ENCODE measurements around the gene GRM1.
"Not testable (repeated sequence)": the region's sequence is repeated elsewhere in the genome, so short reads cannot be mapped to it uniquely, and the experiment has no call there.

GRM1 gene

DNA sequence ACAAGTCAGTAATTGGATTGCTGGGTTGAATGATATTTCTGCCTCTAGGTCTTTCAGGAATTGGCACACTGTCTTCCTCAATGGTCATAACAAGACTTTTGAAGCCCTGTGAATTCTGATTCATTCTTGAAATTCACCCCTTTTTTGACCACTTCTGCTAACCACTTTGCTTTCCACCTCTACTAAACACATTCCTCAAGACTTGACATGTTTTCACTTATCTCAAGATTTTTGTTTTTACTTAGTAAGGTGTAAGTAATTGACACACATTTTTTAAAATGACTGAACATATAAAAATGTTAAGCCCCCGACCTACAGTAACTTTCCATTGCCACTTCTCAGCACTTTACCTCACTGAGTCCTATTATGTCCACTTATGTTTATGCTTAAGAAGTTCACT lies 239.1 kb downstream of the GRM1 start:
- TF ChIP-seq CTCF (conservative IDR thresholded peaks at IDR 0.05; ENCODE audit: control insufficient read depth, insufficient read depth, low read depth, low read length), result no peak
- DNase-seq (ENCODE audit: low read depth), result no peak
- H3K4me3 ChIP-seq (ENCODE audit: control insufficient read depth, low read depth, low read length), result no peak overlapping the region

GRCh38 chr6:146269482-146269881 lies 240.6 kb downstream of the GRM1 start:
- TF ChIP-seq CTCF (conservative IDR thresholded peaks at IDR 0.05; ENCODE audit: control insufficient read depth, insufficient read depth, low read depth, low read length), result no peak
- H3K4me3 ChIP-seq (ENCODE audit: control insufficient read depth, low read depth, low read length), result no peak overlapping the region
- DNase-seq (ENCODE audit: low read depth), result no peak

GRCh38 chr6:146271163-146271562 lies 242.3 kb downstream of the GRM1 start:
- not testable (repeated sequence) for H3K4me3 ChIP-seq (ENCODE audit: control insufficient read depth, low read depth, low read length)
- DNase-seq (ENCODE audit: low read depth), result peak; percentile 56

DNA sequence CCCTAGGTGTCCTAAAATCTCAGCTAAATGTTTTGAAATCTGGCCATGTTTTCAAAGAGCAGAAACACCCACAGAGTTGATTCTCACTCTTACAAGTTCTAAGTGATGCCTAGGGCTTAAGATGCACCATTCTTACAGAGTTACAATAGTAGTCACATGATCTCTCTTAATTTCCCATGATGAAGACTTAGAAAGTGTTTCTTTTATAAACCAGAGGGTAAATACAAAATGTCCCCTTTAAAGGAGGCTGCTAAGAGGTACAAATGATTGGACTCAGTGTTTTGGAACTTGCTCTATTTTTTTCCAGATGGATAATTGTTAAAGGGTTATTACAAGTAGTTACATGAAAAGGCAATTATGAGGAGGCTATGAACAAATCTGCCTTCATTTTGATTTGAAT lies 244.6 kb downstream of the GRM1 start:
- no peak for DNase-seq (ENCODE audit: low read depth)
- TF ChIP-seq CTCF (conservative IDR thresholded peaks at IDR 0.05; ENCODE audit: control insufficient read depth, insufficient read depth, low read depth, low read length), result no peak
- H3K4me3 ChIP-seq (ENCODE audit: control insufficient read depth, low read depth, low read length), result no peak overlapping the region

- no peak for TF ChIP-seq CTCF (conservative IDR thresholded peaks at IDR 0.05; ENCODE audit: control insufficient read depth, insufficient read depth, low read depth, low read length)
- DNase-seq (ENCODE audit: low read depth), result no peak
- no peak overlapping the region for H3K4me3 ChIP-seq (ENCODE audit: control insufficient read depth, low read depth, low read length)
Observed at GRCh38 chr6:146277142-146277541, 248.3 kb downstream of the GRM1 start.

- DNase-seq (ENCODE audit: low read depth), result no peak
- TF ChIP-seq CTCF (conservative IDR thresholded peaks at IDR 0.05; ENCODE audit: control insufficient read depth, insufficient read depth, low read depth, low read length), result no peak
- no peak overlapping the region for H3K4me3 ChIP-seq (ENCODE audit: control insufficient read depth, low read depth, low read length)
Observed at GRCh38 chr6:146281651-146282362, 252.9 kb downstream of the GRM1 start.

DNA sequence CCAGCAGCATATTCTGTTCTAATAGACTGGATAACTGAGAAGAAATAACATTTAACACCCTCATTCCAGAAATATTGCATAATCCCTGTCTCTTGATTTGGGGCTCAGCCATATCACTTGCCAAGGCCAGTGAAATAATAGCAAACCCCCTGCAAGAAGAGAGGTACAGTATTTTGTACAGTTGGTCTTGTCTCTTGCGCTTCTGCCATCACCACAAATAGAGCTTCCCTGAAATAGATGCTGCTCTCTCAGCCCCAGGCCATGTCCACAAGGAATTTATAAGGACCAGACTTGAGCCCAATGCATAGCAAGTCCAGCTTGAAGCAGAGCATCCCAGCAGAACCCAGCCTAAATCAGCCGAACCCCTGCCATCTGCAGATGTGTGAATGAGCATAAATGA lies 254.0 kb downstream of the GRM1 start:
- DNase-seq (ENCODE audit: low read depth), result no peak
- TF ChIP-seq CTCF (conservative IDR thresholded peaks at IDR 0.05; ENCODE audit: control insufficient read depth, insufficient read depth, low read depth, low read length), result no peak

More for the DNA sequence above, 254.0 kb downstream of the GRM1 start:
- no peak overlapping the region for H3K4me3 ChIP-seq (ENCODE audit: control insufficient read depth, low read depth, low read length)
